NCI-H2029 (cell line): Measurements from ENCODE around the gene MSI2.

Experiments used
- DNase-seq: peaks from one replicate; lab custom pipeline; 2025; lab: John Stamatoyannopoulos, UW

MSI2 gene

DNA sequence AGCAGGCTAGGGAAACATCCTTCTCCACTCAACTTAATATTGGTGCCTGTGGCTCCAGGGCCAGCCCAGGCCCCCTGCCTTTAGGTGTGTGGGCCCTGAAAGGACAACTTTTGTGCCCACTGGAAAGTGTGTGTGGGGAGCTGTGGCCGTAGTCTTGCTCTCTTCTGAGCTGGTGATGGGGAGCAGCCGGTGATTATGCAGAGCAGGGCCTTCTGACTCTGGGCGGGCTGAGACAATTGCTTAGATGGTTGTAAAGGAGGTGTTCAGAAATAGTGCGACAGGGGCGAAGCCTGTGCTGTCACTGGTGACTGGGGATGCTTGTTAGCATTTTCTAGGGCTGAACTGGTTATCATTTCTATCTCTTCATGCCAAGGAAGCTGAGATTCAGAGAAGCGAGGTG lies 62.6 kb downstream of the MSI2 start:
- DNase-seq: no peak

DNA sequence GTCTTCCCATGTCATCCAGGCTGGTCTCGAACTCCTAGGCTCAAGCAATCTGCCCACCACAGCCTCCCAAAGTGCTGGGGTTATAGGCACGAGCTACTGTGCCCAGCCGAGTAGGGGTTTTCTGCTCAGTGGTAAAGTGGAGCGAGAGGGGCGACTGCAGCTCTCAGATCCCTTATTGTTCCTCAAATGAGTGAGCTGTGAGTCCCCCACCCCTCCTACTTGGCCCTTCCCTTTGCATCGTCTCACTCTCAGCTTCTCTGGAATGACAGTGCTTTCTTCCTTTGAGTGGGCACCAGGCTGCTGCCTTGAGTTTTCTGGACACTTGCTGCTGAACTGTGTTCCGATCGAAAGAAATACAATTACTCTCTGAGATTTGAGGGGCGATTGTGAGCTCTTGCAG lies 63.5 kb downstream of the MSI2 start:
- no peak for DNase-seq

DNA sequence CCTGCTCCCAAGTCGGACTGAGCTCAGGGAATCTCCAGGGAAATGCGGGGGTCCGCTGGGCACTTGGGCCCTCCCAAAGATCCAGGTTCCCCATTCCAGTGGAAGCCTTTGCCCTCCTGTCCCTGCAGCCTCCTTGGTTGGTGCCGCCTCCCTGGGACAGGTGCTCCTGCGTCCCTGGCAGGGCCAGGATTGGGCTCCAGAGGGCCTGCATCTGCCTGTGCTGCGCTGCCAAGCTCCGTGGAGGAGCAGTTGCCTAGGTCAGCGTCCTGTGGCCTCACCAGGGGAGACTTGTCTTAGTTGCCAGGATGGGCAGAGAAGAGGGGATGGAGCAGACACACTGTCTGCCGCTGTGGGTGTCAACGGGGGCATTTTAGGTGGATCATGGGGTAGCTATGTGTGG lies 67.1 kb downstream of the MSI2 start:
- no peak for DNase-seq

DNA sequence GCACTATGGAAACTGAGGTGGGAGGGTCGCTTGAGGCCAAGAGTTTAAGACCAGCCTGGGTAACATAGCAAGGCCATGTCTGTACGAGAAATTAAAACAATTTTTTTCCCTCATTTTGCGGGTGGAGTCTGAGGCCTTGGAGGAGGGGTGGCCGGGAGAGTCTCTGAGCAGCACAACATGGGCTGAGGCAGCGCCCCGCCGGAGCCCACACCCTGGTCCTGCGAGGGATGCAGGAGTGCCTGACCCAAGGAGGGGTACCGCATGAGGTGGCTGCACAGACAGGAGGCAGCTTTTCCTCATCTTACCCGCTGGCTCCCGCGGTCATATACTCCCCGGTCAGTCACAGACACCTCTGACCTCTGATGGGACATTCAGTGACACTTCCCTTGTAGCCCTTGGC lies 67.7 kb downstream of the MSI2 start:
- no peak for DNase-seq

DNA sequence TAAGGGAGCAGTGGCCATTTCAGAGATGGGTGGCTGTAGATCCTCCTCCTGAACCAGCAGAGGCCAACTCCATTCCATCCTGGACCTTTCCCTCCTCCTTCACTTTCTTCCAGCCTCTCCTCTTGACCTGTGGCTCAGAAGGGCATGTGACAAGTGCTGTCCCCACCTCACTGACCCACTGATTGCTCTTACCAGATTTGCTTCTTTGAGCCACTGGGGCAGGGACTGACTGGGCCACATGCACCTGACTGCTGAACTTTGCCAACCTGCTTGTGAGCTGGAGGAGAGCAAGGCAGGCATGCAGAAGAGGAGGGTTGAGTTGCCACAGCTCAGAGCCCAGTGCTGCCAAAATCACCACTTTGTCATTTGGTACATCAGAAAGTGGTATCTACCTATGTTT lies 68.3 kb downstream of the MSI2 start:
- DNase-seq: no peak

DNA sequence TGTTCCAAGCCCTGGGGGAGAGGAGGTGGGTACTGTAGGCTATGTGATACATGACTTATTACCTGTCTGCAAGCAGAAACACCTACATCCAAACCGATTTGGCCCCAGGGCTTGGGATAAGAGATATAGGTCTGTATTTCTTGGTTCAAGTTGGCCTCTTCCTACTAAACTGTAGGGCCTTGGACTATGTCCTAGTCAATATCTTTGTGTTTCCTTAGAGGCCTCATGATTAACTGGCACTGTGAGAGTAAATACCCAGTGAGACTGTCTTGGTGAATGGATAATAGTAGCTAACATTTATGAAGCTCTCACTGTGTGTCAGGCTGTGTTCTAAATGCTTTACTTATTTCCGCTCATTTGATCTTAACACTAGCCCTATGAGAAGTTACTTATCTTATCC lies 70.0 kb downstream of the MSI2 start:
- no peak for DNase-seq

DNA sequence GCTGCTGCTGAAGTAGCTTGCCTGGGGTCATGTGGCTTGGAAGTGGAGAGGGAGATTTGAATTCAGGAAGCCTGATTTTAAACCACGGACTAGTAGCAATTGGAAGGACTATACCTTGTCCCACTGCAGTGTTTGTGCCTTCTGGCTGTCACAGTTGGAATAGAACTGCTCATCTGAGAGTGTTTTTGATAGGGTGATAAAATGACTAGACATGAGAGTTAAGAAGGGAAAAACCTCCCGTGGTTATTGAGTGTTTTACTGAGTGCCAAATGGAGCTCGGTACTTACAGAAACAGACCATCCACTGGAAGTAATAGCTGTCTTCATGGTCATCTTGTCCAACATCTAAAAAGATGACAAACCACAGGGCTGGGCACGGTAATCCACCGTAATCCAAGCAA lies 70.4 kb downstream of the MSI2 start:
- no peak for DNase-seq

DNA sequence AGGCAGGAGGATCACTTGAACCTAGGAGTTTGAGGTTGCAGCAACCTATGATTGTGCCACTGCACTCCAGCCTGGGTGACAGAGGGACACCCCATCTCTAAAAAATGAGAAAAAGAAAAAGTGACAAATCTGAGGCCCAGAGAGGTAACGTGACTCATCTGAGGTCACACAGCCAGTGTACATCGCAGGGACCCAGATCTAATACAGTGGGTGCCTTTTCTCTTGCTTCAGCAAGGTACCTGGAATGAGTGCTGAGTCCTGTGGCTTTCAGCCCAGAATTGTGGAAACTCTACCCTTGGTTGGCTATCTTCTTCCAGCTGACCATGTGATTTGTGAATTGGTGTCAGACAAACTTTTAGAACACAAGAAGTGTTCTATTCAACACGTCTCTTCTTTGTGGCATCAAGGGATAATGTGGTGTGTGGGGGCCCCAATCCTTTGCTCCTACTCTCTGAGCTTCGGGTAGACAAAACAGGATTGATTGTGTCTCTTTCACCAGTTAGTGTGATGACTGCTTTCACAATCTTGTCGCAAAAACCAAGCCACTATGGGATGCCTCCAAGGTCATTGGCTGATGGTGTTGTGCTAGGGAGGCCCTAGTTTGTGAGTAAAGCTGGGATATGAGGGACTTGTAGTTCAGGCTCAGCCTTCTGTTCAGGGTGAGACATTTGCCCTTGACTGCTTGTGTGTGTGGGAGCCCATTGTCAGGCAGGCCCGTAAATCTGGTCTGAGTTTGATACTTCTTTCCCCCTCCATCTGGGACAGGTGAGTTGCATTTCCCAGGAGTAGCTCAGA lies 71.0 kb downstream of the MSI2 start:
- no peak for DNase-seq

DNA sequence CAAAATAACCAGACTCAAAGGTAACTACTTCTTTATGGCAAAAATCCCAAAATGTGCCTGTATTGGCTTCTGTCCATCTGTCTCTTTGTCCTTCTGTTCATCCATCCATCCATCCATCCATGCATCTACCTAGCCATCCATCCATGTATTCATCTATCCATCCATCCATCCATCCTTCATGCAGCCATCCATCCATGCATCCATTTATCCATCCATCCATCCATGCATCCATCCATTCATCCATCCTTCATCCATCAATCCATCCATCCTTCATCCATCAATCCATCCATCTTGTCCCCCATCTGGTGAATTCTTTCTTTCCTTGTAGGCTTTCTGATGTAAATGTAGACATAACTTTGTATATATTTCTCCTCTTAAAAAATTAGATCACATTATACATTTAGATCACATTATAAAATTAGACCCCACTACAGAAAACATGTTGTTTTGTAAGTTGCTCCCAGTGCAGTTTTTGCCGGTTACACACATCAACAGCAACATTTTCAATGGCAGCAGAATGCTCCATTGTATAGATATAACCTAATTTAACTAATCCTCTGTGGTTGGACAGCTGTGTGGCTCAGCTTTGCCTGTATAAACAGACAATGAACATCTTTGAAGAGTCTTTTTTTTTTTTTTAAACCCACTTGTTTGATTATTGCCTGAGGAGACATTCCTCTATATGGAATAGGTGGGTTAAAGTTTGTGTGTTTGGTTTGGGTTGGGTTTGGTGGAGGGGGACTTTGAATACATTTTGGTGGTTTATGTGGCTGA lies 72.0 kb downstream of the MSI2 start:
- DNase-seq: no peak

DNA sequence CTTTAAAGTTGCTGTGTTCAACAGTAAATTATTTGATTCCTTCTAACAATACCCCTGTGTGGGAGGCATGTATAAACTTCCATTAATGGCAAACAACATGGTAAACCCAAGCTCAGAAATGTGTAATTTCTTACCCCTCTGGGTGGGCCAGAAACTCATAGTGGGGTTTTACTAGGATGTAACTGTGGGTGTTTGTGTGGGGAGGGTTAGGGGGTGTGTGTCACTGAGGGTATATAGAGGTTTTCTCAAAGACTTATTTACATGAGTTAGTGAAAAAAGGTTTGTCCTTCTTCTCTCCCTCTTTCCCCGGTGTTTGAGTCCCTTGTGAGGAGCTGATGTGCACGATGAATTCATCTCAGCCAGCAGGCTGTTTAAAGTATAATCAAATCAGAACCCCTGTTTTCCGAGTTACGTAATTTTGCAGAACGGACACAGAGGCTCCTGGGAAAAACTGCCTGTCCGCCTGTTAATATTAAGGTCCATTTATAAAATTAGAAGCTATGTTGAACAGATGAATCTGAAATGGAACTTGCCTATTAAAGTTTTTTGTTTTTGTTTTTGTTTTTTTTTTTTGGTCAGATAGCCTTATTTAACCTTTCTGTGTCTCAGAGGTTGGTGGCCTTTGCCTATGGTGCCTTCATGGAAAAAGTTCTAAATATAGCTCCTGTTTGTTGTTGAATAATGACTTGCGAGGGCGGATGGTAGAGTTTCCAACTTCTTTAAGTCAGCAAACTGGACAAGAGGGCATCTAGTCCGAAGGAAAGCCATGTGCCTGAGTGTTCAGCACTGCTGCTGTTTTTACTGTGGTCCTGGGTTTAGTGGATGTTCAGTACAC lies 73.3 kb downstream of the MSI2 start:
- DNase-seq: no peak

DNA sequence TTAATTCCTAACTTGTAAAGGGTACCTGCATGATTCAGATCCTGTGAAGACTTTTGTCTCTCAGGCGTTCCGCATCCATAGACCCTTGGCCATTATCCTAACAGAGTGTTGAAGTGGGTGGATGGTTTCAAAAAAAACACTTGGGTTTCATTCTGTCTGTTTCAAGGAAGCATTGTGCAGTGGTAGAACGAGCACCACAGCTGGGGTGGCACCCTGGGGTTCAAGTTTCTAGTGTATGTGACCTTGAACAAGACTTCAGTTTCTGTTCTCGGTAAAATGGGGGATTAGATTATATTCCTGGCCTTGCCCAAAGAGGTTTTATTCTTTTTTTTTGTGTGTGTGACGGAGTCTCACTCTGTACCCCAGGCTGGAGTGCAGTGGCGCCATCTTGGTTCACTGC lies 74.3 kb downstream of the MSI2 start:
- no peak for DNase-seq

DNA sequence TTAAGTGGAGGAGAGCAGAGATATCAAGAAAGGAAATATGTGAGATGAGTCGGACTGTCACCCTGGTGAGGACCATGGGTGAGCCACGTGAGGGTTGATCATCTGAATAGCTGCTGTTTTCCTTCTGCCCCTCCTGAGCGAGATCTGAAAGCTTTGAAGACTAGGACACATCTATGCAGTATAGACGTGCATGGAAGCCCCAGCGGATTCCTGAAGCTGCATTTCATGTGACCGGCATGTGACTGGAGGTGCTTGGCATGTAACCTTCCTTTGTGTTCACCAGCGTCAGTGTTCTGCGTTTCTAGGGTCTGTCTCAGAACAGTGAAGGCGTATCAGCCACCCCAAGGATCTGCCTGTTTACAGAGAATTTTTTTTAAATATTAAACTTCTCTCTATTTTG lies 75.1 kb downstream of the MSI2 start:
- DNase-seq: no peak

DNA sequence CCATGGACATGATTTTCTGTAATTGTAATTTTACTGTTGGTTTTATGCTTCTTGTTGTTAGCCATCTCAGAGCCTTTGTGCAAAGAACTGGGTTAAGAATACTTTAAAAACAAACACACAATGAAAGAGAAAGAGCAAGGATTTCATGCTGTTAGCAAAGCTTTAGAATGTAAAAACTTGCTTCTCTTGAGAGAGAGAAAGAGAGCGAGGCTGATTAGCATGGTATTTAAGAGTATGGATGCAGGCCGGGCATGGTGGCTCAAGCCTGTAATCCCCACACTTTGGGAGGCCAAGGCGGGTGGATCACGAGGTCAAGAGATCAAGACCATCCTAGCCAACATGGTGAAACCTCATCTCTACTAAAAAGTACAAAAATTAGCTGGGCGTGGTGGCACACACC lies 76.2 kb downstream of the MSI2 start:
- DNase-seq: no peak

DNA sequence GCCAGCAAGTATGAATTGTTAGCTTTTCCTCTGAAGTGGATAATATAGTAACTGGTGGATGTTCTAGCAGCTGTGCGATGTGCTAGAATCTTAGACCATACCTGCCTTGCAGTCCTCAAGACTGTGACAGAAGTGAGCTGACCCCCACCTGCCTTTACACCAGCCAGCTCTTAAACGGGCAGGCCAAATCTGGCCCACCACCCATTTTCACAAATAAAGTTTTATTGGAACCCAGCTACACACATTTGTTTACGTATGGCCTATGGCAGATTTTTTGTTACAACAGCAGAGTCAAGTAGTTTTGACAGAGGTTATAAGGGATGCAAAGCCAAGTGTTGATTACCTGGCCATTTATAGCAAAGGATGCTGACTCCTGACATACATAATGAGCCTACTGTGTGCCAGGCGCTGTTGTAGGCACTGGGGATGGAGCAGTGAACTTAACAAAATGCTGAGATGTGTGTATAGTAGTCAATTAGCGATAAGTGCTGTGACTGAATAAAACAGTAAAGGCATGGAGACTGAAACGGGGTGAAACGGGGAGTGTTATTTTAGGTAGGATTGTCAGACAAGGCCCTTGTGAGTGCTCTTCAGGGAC lies 79.0 kb downstream of the MSI2 start:
- no peak for DNase-seq

DNA sequence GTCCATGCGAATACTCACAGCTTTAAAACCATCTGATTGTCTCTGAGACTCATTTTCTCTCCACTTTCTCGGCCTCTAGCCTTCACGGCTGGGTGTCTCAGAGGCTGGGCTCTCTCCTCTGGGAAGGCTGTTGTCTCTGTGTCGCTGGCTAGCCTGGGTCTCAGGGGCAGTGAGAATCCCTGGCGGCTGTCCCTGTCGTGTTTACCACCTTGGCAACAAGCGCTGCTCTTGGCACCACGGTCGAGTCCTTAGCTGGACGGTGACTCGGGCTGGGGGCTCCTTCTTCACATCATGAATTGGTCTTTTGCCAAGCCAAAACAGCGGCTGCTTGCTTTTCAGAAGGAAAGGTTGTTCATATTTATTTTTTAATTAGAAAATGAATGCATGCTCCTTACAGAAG lies 81.1 kb downstream of the MSI2 start:
- DNase-seq: peak; percentile 73

DNA sequence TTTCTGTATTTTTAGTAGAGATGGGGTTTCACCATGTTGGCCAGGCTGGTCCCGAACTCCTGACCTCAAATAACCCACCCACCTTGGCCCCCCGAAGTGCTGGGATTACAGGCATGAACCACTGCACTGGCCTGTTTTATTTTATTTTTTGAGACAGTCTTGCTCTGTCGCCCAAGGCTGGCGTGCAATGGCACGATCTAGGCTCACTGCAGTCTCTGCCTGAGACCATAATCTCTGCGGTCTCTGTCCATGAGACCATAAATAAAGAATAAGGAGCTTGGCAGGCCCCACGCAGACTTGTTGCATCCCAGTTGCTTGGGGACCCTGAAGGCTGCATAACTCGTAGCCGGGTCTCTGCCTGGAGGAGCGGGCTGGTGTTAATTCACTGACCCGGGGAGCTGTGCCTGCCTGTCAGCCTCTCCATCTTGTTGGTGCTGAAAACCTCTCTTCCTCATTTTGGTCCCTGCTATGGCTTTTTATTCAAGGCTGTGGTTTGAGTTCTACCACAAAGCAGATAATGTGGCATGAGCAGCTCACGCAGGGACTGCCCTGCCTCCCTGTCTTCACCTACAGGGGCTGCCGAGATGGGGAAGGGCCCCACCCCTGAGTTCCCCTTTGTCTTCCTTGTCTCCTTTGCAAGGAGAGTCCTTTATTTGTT lies 82.1 kb downstream of the MSI2 start:
- no peak for DNase-seq

DNA sequence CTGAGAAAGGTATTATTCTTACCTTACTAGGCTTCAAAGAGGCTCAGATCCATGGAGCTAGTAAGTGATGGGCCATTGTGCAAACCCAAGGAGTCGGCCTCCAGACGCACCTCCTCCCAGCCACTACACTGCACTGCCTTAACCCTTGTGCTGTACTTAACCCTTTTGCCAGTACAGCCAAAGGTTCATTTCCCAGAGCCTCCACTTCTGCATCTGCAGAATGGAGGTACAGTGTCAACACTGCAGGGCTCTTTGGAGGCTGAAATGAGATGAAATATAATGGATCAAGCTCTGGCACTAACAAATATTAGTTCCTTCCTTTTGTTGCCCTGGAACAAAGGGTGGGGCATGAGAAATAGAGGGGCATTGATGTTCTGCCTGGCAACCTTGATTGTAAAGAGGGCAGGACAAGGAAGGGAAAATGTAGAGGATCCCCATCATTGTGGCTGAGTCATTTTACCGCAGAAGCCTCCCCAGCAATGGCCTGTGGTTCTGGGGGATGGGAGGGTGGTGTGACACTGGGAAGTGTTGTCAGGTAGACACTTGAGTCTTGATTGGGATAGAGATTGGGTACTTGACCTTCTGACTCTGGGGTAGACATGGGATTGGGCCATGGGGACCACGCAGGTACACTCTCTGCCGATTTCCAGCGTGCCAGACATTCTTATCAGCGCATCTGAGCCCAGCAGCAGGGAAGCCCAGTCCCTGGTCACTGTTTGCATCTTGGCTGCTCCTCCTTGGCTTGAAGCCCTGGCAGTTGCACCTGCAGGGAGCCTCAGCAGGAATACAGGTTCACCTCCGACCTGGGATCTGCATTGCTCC lies 84.0 kb downstream of the MSI2 start:
- DNase-seq: no peak

DNA sequence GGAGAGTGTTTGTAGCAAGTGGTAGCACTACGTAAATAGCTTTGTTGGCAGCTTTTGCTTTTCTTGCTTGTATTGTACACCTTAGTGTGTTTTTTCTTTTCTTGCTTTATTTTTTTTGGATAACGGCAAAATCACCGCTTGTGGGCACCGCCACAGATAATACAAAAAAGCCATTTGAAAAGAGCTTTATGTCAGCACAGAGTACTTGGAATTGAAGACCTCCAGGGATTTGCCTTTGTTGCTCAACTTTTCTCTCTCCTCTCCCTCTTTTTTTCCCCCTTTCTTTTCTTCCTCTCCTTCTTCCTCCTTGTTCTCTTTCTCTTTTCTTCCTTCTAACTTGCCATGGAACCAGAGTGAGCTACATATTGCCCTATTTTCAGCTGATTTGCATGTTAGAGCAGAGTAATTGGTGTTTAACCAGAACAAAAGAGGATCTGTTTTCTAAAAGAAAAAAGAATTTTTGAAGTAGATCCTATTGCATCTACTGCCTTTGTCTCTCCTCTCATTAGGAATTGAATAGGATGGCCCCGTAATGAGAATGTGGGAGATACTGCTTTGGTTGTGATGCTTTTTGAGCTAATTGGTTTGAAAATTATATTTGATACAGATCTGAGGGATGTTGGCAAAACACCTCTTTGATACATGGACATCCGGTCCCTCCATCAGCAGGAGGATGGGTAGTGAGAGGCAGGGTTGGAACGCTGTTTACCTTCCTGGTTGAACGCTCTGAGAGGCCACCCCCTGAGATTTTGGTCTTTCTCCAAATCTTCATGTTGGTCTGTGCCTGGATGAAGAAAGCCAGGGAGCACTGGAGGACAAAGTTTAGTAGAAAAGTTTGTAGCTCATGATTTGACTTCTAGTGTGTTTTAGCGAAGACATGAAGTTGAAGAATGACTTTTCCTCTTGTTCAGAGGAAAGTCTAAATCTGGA lies 85.6 kb downstream of the MSI2 start:
- DNase-seq: no peak

DNA sequence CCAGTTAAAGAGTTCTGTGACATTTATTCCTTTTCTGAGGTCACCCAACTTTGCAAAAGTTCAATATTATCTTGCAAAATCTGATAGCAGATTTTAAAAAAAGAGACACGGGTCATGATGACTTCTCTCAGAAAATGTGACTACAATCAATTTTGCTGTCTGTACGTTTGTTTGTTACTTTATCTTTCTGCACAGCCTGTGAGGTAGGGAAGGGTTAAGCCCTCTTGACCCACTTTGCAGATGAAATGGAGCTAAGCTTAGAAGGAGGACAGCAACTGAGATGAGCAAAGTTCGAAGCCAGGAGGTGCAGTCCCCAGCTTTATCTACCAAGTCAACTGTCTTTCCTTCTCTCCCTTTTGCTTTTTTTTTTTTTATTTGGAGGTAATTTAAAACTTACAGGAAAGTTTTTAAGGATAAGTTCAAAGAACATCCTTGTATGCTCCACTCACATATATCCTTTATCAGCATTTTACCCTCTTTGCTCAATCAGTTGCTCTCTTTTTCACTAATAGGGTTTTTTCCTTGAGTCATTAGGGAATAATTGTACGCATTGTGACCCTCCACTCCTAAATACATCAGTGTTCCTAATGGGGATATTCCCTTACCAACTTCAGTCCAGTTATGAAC lies 86.8 kb downstream of the MSI2 start:
- no peak for DNase-seq
